Ovary (tissue), 9 donors: ENCODE results near the gene UPB1. TPM values are rescaled to one million over a fixed set of nuclear protein-coding genes. Genes with fewer than 3 reads are reported as not detected.

ENCODE experiments used
- DNase-seq, 5 donors: peaks; one replicate each; pipeline ENCODE4 v3.0.0-alpha.2; 2019 to 2020
- H3K27ac ChIP-seq, 2 donors: fragments of 200-600 bp; one replicate each; pipeline versions ENCODE4 v1.5.1 to v1.8.0; 2019 to 2022
- H3K27me3 ChIP-seq: fragments of 200-600 bp; one replicate; pipeline ENCODE4 v1.8.0; 2022
- H3K36me3 ChIP-seq: fragments of 200-600 bp; sonication (generic); one replicate; pipeline ENCODE4 v1.5.1; 2019
- H3K4me1 ChIP-seq: one replicate; pipeline ENCODE4 v1.8.1; 2013; ENCODE audit warnings: mild to moderate bottlenecking, moderate library complexity; ENCODE audit not compliant: insufficient read depth
- H3K4me3 ChIP-seq: fragments of 200-600 bp; sonication (generic); one replicate; pipeline ENCODE4 v1.5.1; 2017
- H3K9me3 ChIP-seq, 2 donors: fragments of 200-600 bp in 1 of 2; sonication (generic) in 1 of 2; one replicate each; pipeline versions ENCODE4 v1.5.1 to v1.8.1; 2013 to 2019; ENCODE audit warnings: mild to moderate bottlenecking in 1 of 2, moderate library complexity in 1 of 2
- CTCF ChIP-seq, 3 donors: fragments of 450-650 bp in 2 of 3; fragments of 200-600 bp in 1 of 3; IDR thresholded peaks; one replicate each; pipeline versions ENCODE4 v1.5.1 to v1.8.0; 2016 to 2022; ENCODE audit warnings: antibody characterized with exemption in 3 of 3, mild to moderate bottlenecking in 1 of 3
- EP300 ChIP-seq: sonication (generic); formaldehyde crosslinking; IDR thresholded peaks from one replicate; pipeline ENCODE4 v1.6.1; 2017; ENCODE audit warnings: antibody characterized with exemption
- POLR2A ChIP-seq: fragments of 450-650 bp; IDR thresholded peaks from one replicate; pipeline ENCODE4 v1.6.1; 2017; ENCODE audit warnings: antibody characterized with exemption, mild to moderate bottlenecking, moderate library complexity
- WGBS, 3 donors: extraction: QIAGEN DNeasy Blood & Tissue Kit in 1 of 3; methylation state at CpG; one replicate each; pipeline versions ENCODE4 v1.1.5 to v1.1.7; 2013 to 2017; 5-methylcytosine and 5-hydroxymethylcytosine counted together
- intact Hi-C, 4 donors: fragments of 100-400 bp; cut with DNase I; formaldehyde crosslinking; loops; one replicate each; pipeline versions ENCODE4 v1.11.0 to v1.15.1; 2022 to 2023
- polyA plus RNA-seq, 2 donors: library from polyadenylated mRNA; stranded (reverse); fragments of 200-250 nt in 1 of 2; fragments of 350-450 nt in 1 of 2; fragmentation: Illumina TruSeq in 1 of 2; extraction: RNeasy Lipid Tissue Mini Kit (QIAGEN cat#74804) in 1 of 2; gene quantifications; one replicate each; pipeline ENCODE4 v1.2.3, GENCODE V29; 2013 to 2014
- total RNA-seq, 7 donors: library from RNA; depleted of rRNA in 2 of 7; stranded (reverse); fragments of >200 nt in 2 of 7; fragmentation: NEBNext Ultra II Directional in 3 of 7; extraction: Animal tissue kit (Norgen Biotek cat#: 25700) in 3 of 7; gene quantifications; one replicate each; pipeline versions ENCODE4 v1.1.0 to v1.2.4, GENCODE V29; 2016 to 2023
- donor health status: DM: no; HTN: no; CAD: no; lungs with moderate emphysema.
- donor health status: DM: no; HTN: no; CAD: no.
- donor health status: Bipolar disorder and iron deficiency.
- donor health status: DM: yes; HTN: yes; CAD: no.
- donor health status: DM: no; HTN: no; CAD: no.
- donor health status: DM: yes; HTN: yes; CAD: no.

Gene UPB1
- total and polyA plus RNA-seq, 9 donors, result 0.15 to 1.2 (median 0.33) TPM; not detected in 2

- Histone ChIP-seq H3K4me3 (no peak overlapping the region), H3K27ac (no peak overlapping the region), H3K36me3 (no peaks in the 10 kb centered on the region), H3K9me3 (no peaks in the 10 kb centered on the region), H3K4me1 (no peaks in the 10 kb centered on the region), H3K27me3 (no peaks in the 10 kb centered on the region)
- 94 to 98% (median 94%) methylated on average over 4 of the region's 4 CpGs for WGBS, 3 donors
- DNase-seq, result no peak
- intact Hi-C loops, result no loop called here
- TF ChIP-seq EP300, result no peak
- no peak for TF ChIP-seq CTCF (IDR thresholded peaks at IDR 0.05)
- TF ChIP-seq POLR2A, result no peak
These were observed 40.2 kb downstream of the UPB1 start for GRCh38 chr22:24535348-24535747.

GRCh38 chr22:24536089-24536488 is 41.0 kb downstream of the UPB1 start:
- TF ChIP-seq POLR2A, result no peak
- no peak for TF ChIP-seq CTCF (IDR thresholded peaks at IDR 0.05)
- TF ChIP-seq EP300, result no peak
- H3K27me3 ChIP-seq, result no peaks in the 10 kb centered on the region
- WGBS, 3 donors, result 70 to 85% (median 83%) methylated on average over 3 of the region's 3 CpGs
- H3K27ac ChIP-seq, result no peak overlapping the region
- H3K36me3 ChIP-seq, result no peaks in the 10 kb centered on the region
- intact Hi-C loops, result no loop called here
- H3K4me3 ChIP-seq, result no peak overlapping the region
- H3K4me1 ChIP-seq, result no peaks in the 10 kb centered on the region
- DNase-seq, result no peak
- H3K9me3 ChIP-seq, result no peaks in the 10 kb centered on the region

- intact Hi-C loops, result no loop called here
- Histone ChIP-seq H3K27me3 (no peaks in the 10 kb centered on the region), H3K4me1 (peaks cover 3% of the 10 kb centered on the region), H3K27ac (no peak overlapping the region), H3K36me3 (no peaks in the 10 kb centered on the region), H3K4me3 (no peak overlapping the region), H3K9me3 (no peaks in the 10 kb centered on the region)
- no peak for TF ChIP-seq CTCF (IDR thresholded peaks at IDR 0.05)
- TF ChIP-seq EP300, result no peak
- TF ChIP-seq POLR2A, result no peak
- no peak for DNase-seq
- 83 to 88% (median 88%) methylated on average over 2 of the region's 2 CpGs for WGBS, 3 donors
These were observed 45.3 kb downstream of the UPB1 start for GRCh38 chr22:24540470-24540869.

- peaks cover 3% of the 10 kb centered on the region for H3K4me1 ChIP-seq
- TF ChIP-seq CTCF (IDR thresholded peaks at IDR 0.05), result no peak
- no peak for TF ChIP-seq POLR2A
- no peak for TF ChIP-seq EP300
- peak overlapping the region in 1 of 2 donors; percentile 38 for H3K27ac ChIP-seq
- no peak overlapping the region for H3K4me3 ChIP-seq
- WGBS, 3 donors, result 81 to 91% (median 84%) methylated on average over 6 of the region's 6 CpGs
- H3K27me3 ChIP-seq, result no peaks in the 10 kb centered on the region
- no peaks in the 10 kb centered on the region for H3K9me3 ChIP-seq
- intact Hi-C loops, result no loop called here
- DNase-seq, result no peak
- no peaks in the 10 kb centered on the region for H3K36me3 ChIP-seq
These were observed 46.8 kb downstream of the UPB1 start for GRCh38 chr22:24541681-24542515.
